IPS-18a (cell line): ENCODE results near the gene CCNY.
"Not testable (repeated sequence)": the region's sequence is repeated elsewhere in the genome, so short reads cannot be mapped to it uniquely, and the experiment has no call there.

Experiments used
- H3K27ac ChIP-seq: one replicate; pipeline ENCODE4 v1.5.1; 2013; ENCODE audit warnings: low read length
- H3K27me3 ChIP-seq: one replicate; pipeline ENCODE4 v1.6.1; 2013; ENCODE audit warnings: mild to moderate bottlenecking, low read length; ENCODE audit not compliant: control insufficient read depth, insufficient read depth
- H3K36me3 ChIP-seq: one replicate; pipeline ENCODE4 v1.6.1; 2013; ENCODE audit warnings: low read depth, low read length; ENCODE audit not compliant: control insufficient read depth
- H3K4me1 ChIP-seq: one replicate; pipeline ENCODE4 v1.6.1; 2013; ENCODE audit warnings: low read depth, low read length; ENCODE audit not compliant: control insufficient read depth
- H3K4me3 ChIP-seq: one replicate; pipeline ENCODE4 v1.5.1; 2013; ENCODE audit warnings: low read length
- H3K9ac ChIP-seq: one replicate; pipeline ENCODE4 v1.6.1; 2013; ENCODE audit warnings: mild to moderate bottlenecking, low read length, moderate library complexity
- H3K9me3 ChIP-seq: one replicate; pipeline ENCODE4 v1.6.1; 2013; ENCODE audit warnings: low read depth, low read length; ENCODE audit not compliant: control insufficient read depth

CCNY gene

GRCh38 chr10:35336084-35336831 is at the start of gene CCNY:
CCNY (plus strand) TSS chr10:35336509; CDS start chr10:35337054, 545 bp downstream.
- Histone ChIP-seq H3K27me3 (peaks cover 12% of the 10 kb centered on the region), H3K36me3 (no peaks in the 10 kb centered on the region), H3K4me1 (peaks cover 9% of the 10 kb centered on the region), H3K9ac (peak within 1 kb of the TSS; percentile 65), H3K9me3 (no peaks in the 10 kb centered on the region), H3K4me3 (peak within 1 kb of the TSS; percentile 87), H3K27ac (no peak within 1 kb of the TSS)

GRCh38 chr10:35289198-35289597 is 47.1 kb upstream of the CCNY start:
- H3K9me3 ChIP-seq: no peaks in the 10 kb centered on the region
- H3K4me1 ChIP-seq: no peaks in the 10 kb centered on the region
- no peaks in the 10 kb centered on the region for H3K27me3 ChIP-seq
- H3K4me3 ChIP-seq: no peak overlapping the region
- H3K9ac ChIP-seq: no peak overlapping the region
- no peaks in the 10 kb centered on the region for H3K36me3 ChIP-seq
- H3K27ac ChIP-seq: no peak overlapping the region

GRCh38 chr10:35294506-35294905 is 41.8 kb upstream of the CCNY start:
- Histone ChIP-seq H3K9me3 (no peaks in the 10 kb centered on the region), H3K4me3 (no peak overlapping the region), H3K36me3 (no peaks in the 10 kb centered on the region)

GRCh38 chr10:35299016-35299415 is 37.3 kb upstream of the CCNY start:
- Histone ChIP-seq H3K27ac (no peak overlapping the region), H3K27me3 (no peaks in the 10 kb centered on the region), H3K4me1 (no peaks in the 10 kb centered on the region), H3K9ac (no peak overlapping the region), H3K36me3 (no peaks in the 10 kb centered on the region), H3K9me3 (no peaks in the 10 kb centered on the region), H3K4me3 (no peak overlapping the region)

More at GRCh38 chr10:35294506-35294905, 41.8 kb upstream of the CCNY start:
- Histone ChIP-seq H3K9ac (no peak overlapping the region), H3K4me1 (no peaks in the 10 kb centered on the region), H3K27me3 (no peaks in the 10 kb centered on the region), H3K27ac (no peak overlapping the region)

GRCh38 chr10:35300063-35300699 is 36.1 kb upstream of the CCNY start:
- Histone ChIP-seq H3K4me3 (no peak overlapping the region), H3K27ac (no peak overlapping the region), H3K36me3 (no peaks in the 10 kb centered on the region), H3K9me3 (no peaks in the 10 kb centered on the region), H3K27me3 (no peaks in the 10 kb centered on the region), H3K4me1 (no peaks in the 10 kb centered on the region), H3K9ac (no peak overlapping the region)

- no peak overlapping the region for H3K9ac ChIP-seq
- no peak overlapping the region for H3K4me3 ChIP-seq
- H3K9me3 ChIP-seq: no peaks in the 10 kb centered on the region
- H3K27me3 ChIP-seq: no peaks in the 10 kb centered on the region
- no peaks in the 10 kb centered on the region for H3K4me1 ChIP-seq
- no peak overlapping the region for H3K27ac ChIP-seq
- no peaks in the 10 kb centered on the region for H3K36me3 ChIP-seq
These were observed 31.7 kb upstream of the CCNY start for GRCh38 chr10:35304649-35305048.

- Histone ChIP-seq H3K36me3 (no peaks in the 10 kb centered on the region), H3K27me3 (no peaks in the 10 kb centered on the region), H3K9ac (no peak overlapping the region), H3K9me3 (no peaks in the 10 kb centered on the region), H3K4me1 (no peaks in the 10 kb centered on the region), H3K27ac (no peak overlapping the region), H3K4me3 (no peak overlapping the region)
These were observed 29.5 kb upstream of the CCNY start for GRCh38 chr10:35306852-35307251.

- H3K9me3 ChIP-seq: no peaks in the 10 kb centered on the region
- H3K27me3 ChIP-seq: no peaks in the 10 kb centered on the region
- H3K9ac ChIP-seq: no peak overlapping the region
- H3K36me3 ChIP-seq: no peaks in the 10 kb centered on the region
- no peak overlapping the region for H3K4me3 ChIP-seq
- no peaks in the 10 kb centered on the region for H3K4me1 ChIP-seq
- H3K27ac ChIP-seq: no peak overlapping the region
These were observed 29.0 kb upstream of the CCNY start for GRCh38 chr10:35307297-35307696.

- H3K9me3 ChIP-seq: no peaks in the 10 kb centered on the region
- no peaks in the 10 kb centered on the region for H3K27me3 ChIP-seq
- H3K36me3 ChIP-seq: no peaks in the 10 kb centered on the region
- H3K9ac ChIP-seq: no peak overlapping the region
- H3K4me3 ChIP-seq: no peak overlapping the region
- no peaks in the 10 kb centered on the region for H3K4me1 ChIP-seq
- H3K27ac ChIP-seq: no peak overlapping the region
These were observed 27.5 kb upstream of the CCNY start for GRCh38 chr10:35308809-35309208.

GRCh38 chr10:35314142-35314541 is 22.2 kb upstream of the CCNY start:
- not testable (repeated sequence) for H3K4me1 ChIP-seq, H3K27me3 ChIP-seq, H3K9ac ChIP-seq, H3K4me3 ChIP-seq, H3K36me3 ChIP-seq, H3K9me3 ChIP-seq, H3K27ac ChIP-seq

GRCh38 chr10:35315235-35315634 is 21.1 kb upstream of the CCNY start:
- H3K4me3 ChIP-seq, H3K9me3 ChIP-seq, H3K4me1 ChIP-seq, H3K27me3 ChIP-seq, H3K27ac ChIP-seq, H3K36me3 ChIP-seq, H3K9ac ChIP-seq: not testable (repeated sequence)
